WTC11 (cell line): ENCODE data around the gene UVRAG. TPM values are rescaled to one million over a fixed set of nuclear protein-coding genes. Genes with fewer than 3 reads are reported as not detected.

Experiments used
- ATAC-seq: fragments of 200-7000 bp; cut with Tn5 transposase; 2 replicates; pipeline ENCODE4 v1.10.0; 2021; ENCODE audit warnings: mild to moderate bottlenecking, moderate library complexity
- CTCF ChIA-PET: fragments of 300-600 bp; sonication (Branson Sonifier 250); formaldehyde crosslinking; loops from one replicate; lab custom pipeline; 2021; ENCODE audit warnings: antibody characterized with exemption; lab: Charles Lee
- POLR2A ChIA-PET: fragments of 350-600 bp; sonication (Branson Sonifier 250); formaldehyde crosslinking; loops from one replicate; lab custom pipeline; 2021; ENCODE audit warnings: antibody characterized with exemption; lab: Charles Lee
- DNase-seq: peaks from one replicate; pipeline ENCODE4 v3.0.0; 2021; ENCODE audit warnings: low spot score
- H3K27ac Mint-ChIP-seq: 2 replicates; pipeline ENCODE4 v1.8.0; 2021; ENCODE audit warnings: mixed read lengths
- H3K27me3 Mint-ChIP-seq: 2 replicates; pipeline ENCODE4 v1.8.0; 2021; ENCODE audit warnings: low read depth, mild to moderate bottlenecking, moderate library complexity, mixed read lengths
- H3K36me3 Mint-ChIP-seq: 2 replicates; pipeline ENCODE4 v1.8.0; 2021; ENCODE audit warnings: mixed read lengths
- H3K4me1 Mint-ChIP-seq: 2 replicates; pipeline ENCODE4 v1.8.0; 2022; ENCODE audit warnings: mixed read lengths
- H3K4me3 Mint-ChIP-seq: 2 replicates; pipeline ENCODE4 v1.8.0; 2021; ENCODE audit warnings: mild to moderate bottlenecking, moderate library complexity, mixed read lengths
- H3K9me3 Mint-ChIP-seq: 2 replicates; pipeline ENCODE4 v1.8.0; 2021; ENCODE audit warnings: mixed read lengths
- AFF4 ChIP-seq: sonication (generic); formaldehyde crosslinking; IDR thresholded peaks from 2 replicates; pipeline ENCODE4 v1.8.1; 2023; ENCODE audit warnings: mild to moderate bottlenecking, missing genetic modification reagents, borderline replicate concordance
- FOXJ3 ChIP-seq: sonication (generic); formaldehyde crosslinking; IDR thresholded peaks from 2 replicates; pipeline ENCODE4 v1.9.0; 2021; ENCODE audit warnings: missing genetic modification reagents, mild to moderate bottlenecking, borderline replicate concordance
- FOXP4 ChIP-seq: sonication (generic); formaldehyde crosslinking; IDR thresholded peaks from 2 replicates; pipeline ENCODE4 v1.8.0; 2022; ENCODE audit warnings: mild to moderate bottlenecking, missing genetic modification reagents
- GTF2I ChIP-seq: fragments of 250-450 bp; sonication (Bioruptor Pico); conservative IDR thresholded peaks from 2 replicates; pipeline ENCODE4 v1.4.0; 2021; ENCODE audit warnings: mild to moderate bottlenecking
- JAZF1 ChIP-seq: fragments of 250-450 bp; sonication (Bioruptor Pico); IDR thresholded peaks from 2 replicates; pipeline ENCODE4 v1.9.0; 2021; ENCODE audit warnings: moderate library complexity, mild to moderate bottlenecking, inconsistent platforms
- MXD4 ChIP-seq: fragments of 250-450 bp; sonication (Bioruptor Pico); IDR thresholded peaks from 2 replicates; pipeline ENCODE4 v1.8.0; 2021; ENCODE audit warnings: mild to moderate bottlenecking, moderate library complexity, borderline replicate concordance
- NR3C1 ChIP-seq: sonication (generic); formaldehyde crosslinking; conservative IDR thresholded peaks from 2 replicates; pipeline ENCODE4 v1.8.1; 2023; ENCODE audit warnings: low read depth, mild to moderate bottlenecking, missing genetic modification reagents
- SOX15 ChIP-seq: fragments of 250-450 bp; sonication (Bioruptor Pico); IDR thresholded peaks from 2 replicates; pipeline ENCODE4 v1.9.0; 2021; ENCODE audit warnings: mild to moderate bottlenecking
- ZBTB21 ChIP-seq: sonication (generic); formaldehyde crosslinking; IDR thresholded peaks from 2 replicates; pipeline ENCODE4 v1.8.1; 2023; ENCODE audit warnings: mild to moderate bottlenecking, missing genetic modification reagents, borderline replicate concordance
- ZNF121 ChIP-seq: sonication (generic); formaldehyde crosslinking; IDR thresholded peaks from 2 replicates; pipeline ENCODE4 v1.8.0; 2023; ENCODE audit warnings: missing genetic modification reagents
- ZNF138 ChIP-seq: sonication (generic); formaldehyde crosslinking; conservative IDR thresholded peaks from 2 replicates; pipeline ENCODE4 v1.8.1; 2022; ENCODE audit warnings: mild to moderate bottlenecking, moderate library complexity, missing genetic modification reagents
- ZNF232 ChIP-seq: sonication (generic); formaldehyde crosslinking; IDR thresholded peaks from 2 replicates; pipeline ENCODE4 v1.8.0; 2022; ENCODE audit warnings: mild to moderate bottlenecking, missing genetic modification reagents
- ZNF317 ChIP-seq: sonication (generic); formaldehyde crosslinking; IDR thresholded peaks from 2 replicates; pipeline ENCODE4 v1.8.1; 2023; ENCODE audit warnings: low read depth, mild to moderate bottlenecking, moderate library complexity, missing genetic modification reagents, borderline replicate concordance
- ZNF396 ChIP-seq: fragments of 250-450 bp; sonication (Bioruptor Pico); IDR thresholded peaks from 2 replicates; pipeline ENCODE4 v1.8.0; 2021; ENCODE audit warnings: mild to moderate bottlenecking, moderate library complexity, borderline replicate concordance
- ZNF416 ChIP-seq: fragments of 250-450 bp; sonication (Bioruptor Pico); IDR thresholded peaks from 2 replicates; pipeline ENCODE4 v1.9.0; 2021; ENCODE audit warnings: mild to moderate bottlenecking, inconsistent platforms
- ZNF423 ChIP-seq: fragments of 250-450 bp; sonication (Bioruptor Pico); IDR thresholded peaks from 2 replicates; pipeline ENCODE4 v2.1.2; 2022; ENCODE audit warnings: mild to moderate bottlenecking, moderate library complexity
- total RNA-seq: library from RNA; stranded (reverse); gene quantifications from 3 replicates; pipeline ENCODE4 v1.2.3, GENCODE V29; 2021
- TF ChIP-seq, protein P1 (sequence below): sonication (generic); formaldehyde crosslinking; IDR thresholded peaks from 2 replicates; pipeline ENCODE4 v1.8.1; 2022; ENCODE audit warnings: mild to moderate bottlenecking, missing genetic modification reagents, moderate library complexity, borderline replicate concordance
- TF ChIP-seq, protein P2 (sequence below): sonication (generic); formaldehyde crosslinking; IDR thresholded peaks from 2 replicates; pipeline ENCODE4 v1.8.0; 2023; ENCODE audit warnings: missing genetic modification reagents
- TF ChIP-seq, protein P3 (sequence below): fragments of 250-450 bp; sonication (Bioruptor Pico); IDR thresholded peaks from 2 replicates; pipeline ENCODE4 v1.9.0; 2021; ENCODE audit warnings: mild to moderate bottlenecking

The UVRAG gene
- total RNA-seq, 1 experiment from 2014 or later, result 14.5 TPM

GRCh38 chr11:75986966-75987365 lies 172.0 kb downstream of the UVRAG start:
- POLR2A ChIA-PET, result no interaction called here
- Mint-ChIP-seq H3K27ac (no peak overlapping the region), H3K4me1 (peaks cover 14% of the 10 kb centered on the region), H3K27me3 (no peaks in the 10 kb centered on the region), H3K4me3 (no peak overlapping the region), H3K9me3 (no peaks in the 10 kb centered on the region), H3K36me3 (peaks cover 7% of the 10 kb centered on the region)
- no peak for DNase-seq
- ATAC-seq, result no peak
- CTCF ChIA-PET, result no interaction called here
- TF ChIP-seq, protein P1, sequence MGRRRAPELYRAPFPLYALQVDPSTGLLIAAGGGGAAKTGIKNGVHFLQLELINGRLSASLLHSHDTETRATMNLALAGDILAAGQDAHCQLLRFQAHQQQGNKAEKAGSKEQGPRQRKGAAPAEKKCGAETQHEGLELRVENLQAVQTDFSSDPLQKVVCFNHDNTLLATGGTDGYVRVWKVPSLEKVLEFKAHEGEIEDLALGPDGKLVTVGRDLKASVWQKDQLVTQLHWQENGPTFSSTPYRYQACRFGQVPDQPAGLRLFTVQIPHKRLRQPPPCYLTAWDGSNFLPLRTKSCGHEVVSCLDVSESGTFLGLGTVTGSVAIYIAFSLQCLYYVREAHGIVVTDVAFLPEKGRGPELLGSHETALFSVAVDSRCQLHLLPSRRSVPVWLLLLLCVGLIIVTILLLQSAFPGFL, result no peak
- TF ChIP-seq ZNF423 (CRISPR knock-in tag), result no peak
- no peak for TF ChIP-seq ZNF396

DNA sequence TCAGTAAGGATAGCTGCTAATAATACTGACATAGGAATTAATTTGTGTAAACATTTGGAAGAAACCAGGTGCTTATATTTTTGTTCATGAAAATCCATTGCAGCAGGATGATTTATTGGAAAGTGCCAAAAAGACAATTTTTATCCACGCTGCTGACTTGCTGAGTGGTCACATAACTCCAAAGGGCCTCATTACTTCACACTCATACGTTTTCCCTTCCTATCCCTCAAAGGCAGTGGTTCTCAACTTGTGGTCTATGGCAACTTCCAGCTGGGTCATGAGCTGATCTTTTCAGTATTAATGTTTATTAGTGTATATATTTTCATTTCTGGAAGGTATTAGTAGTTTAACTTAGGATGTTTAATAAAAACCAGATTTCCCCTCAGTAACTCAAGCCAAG lies 178.1 kb downstream of the UVRAG start:
- no peaks in the 10 kb centered on the region for H3K27me3 Mint-ChIP-seq
- DNase-seq (no peak), ATAC-seq (no peak)
- H3K36me3 Mint-ChIP-seq, result no peaks in the 10 kb centered on the region
- no peaks in the 10 kb centered on the region for H3K9me3 Mint-ChIP-seq
- CTCF ChIA-PET, result no interaction called here
- peaks cover 8% of the 10 kb centered on the region for H3K4me1 Mint-ChIP-seq
- TF ChIP-seq ZNF317 (CRISPR knock-in tag), result no peak
- TF ChIP-seq, protein P2, sequence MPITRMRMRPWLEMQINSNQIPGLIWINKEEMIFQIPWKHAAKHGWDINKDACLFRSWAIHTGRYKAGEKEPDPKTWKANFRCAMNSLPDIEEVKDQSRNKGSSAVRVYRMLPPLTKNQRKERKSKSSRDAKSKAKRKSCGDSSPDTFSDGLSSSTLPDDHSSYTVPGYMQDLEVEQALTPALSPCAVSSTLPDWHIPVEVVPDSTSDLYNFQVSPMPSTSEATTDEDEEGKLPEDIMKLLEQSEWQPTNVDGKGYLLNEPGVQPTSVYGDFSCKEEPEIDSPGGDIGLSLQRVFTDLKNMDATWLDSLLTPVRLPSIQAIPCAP (CRISPR knock-in tag), result no peak
- TF ChIP-seq, protein P3, sequence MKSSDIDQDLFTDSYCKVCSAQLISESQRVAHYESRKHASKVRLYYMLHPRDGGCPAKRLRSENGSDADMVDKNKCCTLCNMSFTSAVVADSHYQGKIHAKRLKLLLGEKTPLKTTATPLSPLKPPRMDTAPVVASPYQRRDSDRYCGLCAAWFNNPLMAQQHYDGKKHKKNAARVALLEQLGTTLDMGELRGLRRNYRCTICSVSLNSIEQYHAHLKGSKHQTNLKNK (CRISPR knock-in tag), result no peak
- TF ChIP-seq ZNF416, result no peak
- POLR2A ChIA-PET, result no interaction called here
- no peak overlapping the region for H3K4me3 Mint-ChIP-seq
- no peak overlapping the region for H3K27ac Mint-ChIP-seq

GRCh38 chr11:75994616-75995015 lies 179.6 kb downstream of the UVRAG start:
- DNase-seq, result no peak
- Mint-ChIP-seq H3K4me1 (peaks cover 8% of the 10 kb centered on the region), H3K27me3 (no peaks in the 10 kb centered on the region), H3K27ac (no peak overlapping the region), H3K4me3 (no peak overlapping the region), H3K36me3 (peaks cover 2% of the 10 kb centered on the region), H3K9me3 (no peaks in the 10 kb centered on the region)
- ChIA-PET CTCF (interaction anchor here (1.0 kb wide), 1 partner anchor 157 kb away, joined by 3 read pairs; no protein-coding TSS in a partner anchor), POLR2A (no interaction called here)
- TF ChIP-seq JAZF1 (CRISPR knock-in tag) (no peak), AFF4 (no peak), ZNF121 (CRISPR knock-in tag) (no peak), MXD4 (CRISPR knock-in tag) (no peak), SOX15 (CRISPR knock-in tag) (no peak), GTF2I (no peak), FOXP4 (CRISPR knock-in tag) (no peak), ZNF138 (CRISPR knock-in tag) (no peak), FOXJ3 (no peak), NR3C1 (CRISPR knock-in tag) (no peak), ZBTB21 (no peak), ZNF232 (CRISPR knock-in tag) (no peak)
- no peak for ATAC-seq
